ENCODE results near the gene CCNG2. TPM values are rescaled to one million over a fixed set of nuclear protein-coding genes. Genes with fewer than 3 reads are reported as not detected.
"Not testable (repeated sequence)": the region's sequence is repeated elsewhere in the genome, so short reads cannot be mapped to it uniquely, and the experiment has no call there.

The CCNG2 gene
- total RNA-seq, 8 experiments from 2014 or later, result 6.3 to 71.8 (median 40.2) TPM

DNA sequence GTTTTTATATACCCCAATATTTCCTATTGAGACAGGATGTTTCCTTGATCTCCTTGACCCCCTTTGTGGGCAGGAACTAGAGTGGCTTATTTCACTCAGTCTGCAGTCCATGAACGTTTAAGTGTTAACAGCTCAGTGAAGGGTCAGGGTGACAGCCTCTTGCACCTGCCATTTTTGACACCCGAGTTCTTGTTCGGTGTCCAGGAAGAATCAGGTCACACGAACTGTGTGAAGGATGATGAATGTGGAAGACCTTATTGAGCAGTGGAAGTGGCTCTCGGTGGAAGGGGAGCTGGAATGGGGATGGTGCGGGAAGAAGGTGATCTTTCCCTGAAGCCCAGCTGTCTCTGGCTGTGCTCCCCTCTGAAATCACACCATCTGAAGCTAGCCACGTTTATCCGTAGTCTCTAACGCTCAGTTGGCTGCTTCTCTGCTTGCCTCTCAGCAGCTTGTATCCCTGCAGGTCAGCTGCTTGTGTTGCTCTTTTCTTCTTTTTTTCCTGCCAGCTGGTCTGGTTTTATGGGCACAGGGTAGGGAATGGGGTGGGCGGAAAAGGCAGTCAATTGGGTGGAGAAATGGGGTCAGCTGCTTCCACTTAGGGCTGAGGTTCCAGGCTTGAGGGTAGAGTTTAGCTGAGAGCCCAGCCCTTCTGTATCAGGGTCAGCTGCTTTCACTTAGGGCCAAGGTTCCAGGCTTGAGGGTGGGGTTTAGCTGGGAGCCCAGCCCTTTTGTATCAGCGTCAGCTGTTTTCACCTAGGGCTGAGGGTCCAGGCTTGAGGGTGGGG is 29.0 kb upstream of the CCNG2 start:
- H3K4me3 ChIP-seq, result no peak overlapping the region
- ATAC-seq (replicated peaks in 6 of 8), result peak in 5 of 8 experiments; percentile 10 to 55 (median 47)
- in situ Hi-C loops (cut with MboI; ENCODE audit: low pct_unique_long_range_greater_than_20kb in 2 of 9, low sequenced_read_pairs in 9 of 9, unreplicated experiment in 9 of 9), result no loop called here
- no peak overlapping the region for H3K27ac ChIP-seq
- WGBS, 10 experiments, result 16 to 90% (median 61%) methylated on average over 1 to 8 of the region's 11 CpGs; no CpG with 5 or more reads in 2 of the 10 experiments
- no peaks in the 10 kb centered on the region for H3K4me1 ChIP-seq (replicated peaks in 1 of 2)

DNA sequence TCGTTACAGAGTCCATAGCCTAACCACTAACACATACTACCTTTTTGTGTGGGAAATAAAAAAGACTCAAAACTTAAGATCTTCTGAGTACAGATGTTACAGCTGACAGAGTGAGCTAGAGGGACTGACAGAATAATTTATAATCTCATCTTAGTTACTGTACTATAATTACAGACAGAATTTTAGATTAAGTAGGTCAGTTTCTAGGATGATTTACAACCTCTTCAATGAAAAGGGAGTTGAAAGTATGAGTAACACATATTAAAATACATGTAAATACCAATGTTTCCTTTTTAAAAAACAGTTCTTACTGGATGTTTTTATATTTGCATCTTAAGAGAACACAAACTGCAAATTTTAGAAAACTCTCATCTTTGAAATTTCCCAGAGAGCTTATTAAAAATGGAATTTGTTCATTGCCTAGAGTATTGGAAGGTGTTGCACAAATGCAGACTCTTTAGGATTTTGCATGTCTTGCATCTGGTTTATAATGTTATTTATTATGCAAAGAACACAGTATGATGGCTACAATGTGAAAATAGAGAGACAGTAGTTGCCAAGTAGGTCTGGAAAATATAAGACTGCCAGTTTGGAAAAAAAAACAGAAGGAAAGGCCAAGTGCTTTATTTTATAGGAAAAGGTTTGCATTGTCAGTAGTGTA is 24.2 kb upstream of the CCNG2 start:
- ATAC-seq (replicated peaks in 6 of 8), result peak in 3 of 8 experiments; percentile 66 to 85 (median 74)
- H3K27ac ChIP-seq, result no peak overlapping the region
- WGBS, 10 experiments, result 13 to 100% (median 88%) methylated on average over 1 of the region's 1 CpG; no CpG with 5 or more reads in 6 of the 10 experiments
- H3K4me1 ChIP-seq (replicated peaks in 1 of 2), result no peaks in the 10 kb centered on the region
- in situ Hi-C loops (cut with MboI; ENCODE audit: low pct_unique_long_range_greater_than_20kb in 2 of 9, low sequenced_read_pairs in 9 of 9, unreplicated experiment in 9 of 9), result no loop called here
- no peak overlapping the region for H3K4me3 ChIP-seq

DNA sequence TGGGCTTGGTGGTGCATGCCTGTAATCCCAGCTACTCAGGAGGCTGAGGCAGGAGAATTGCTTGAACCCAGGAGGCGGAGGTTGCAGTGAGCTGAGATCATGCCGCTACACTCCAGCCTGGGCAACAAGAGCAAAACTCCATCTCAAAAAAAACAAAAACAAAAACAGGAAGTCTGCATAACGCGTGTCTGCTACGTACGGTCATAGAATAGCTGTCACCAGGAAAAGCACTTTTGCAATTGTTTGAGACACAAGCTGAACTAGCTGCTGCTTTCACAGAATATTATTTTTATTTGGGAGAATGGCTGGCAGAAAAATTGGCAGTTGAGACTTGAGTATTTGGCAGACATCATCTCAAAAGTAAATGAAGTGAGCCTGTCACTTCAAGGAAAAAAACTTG is 19.6 kb upstream of the CCNG2 start:
- H3K4me3 ChIP-seq; in situ Hi-C loops (cut with MboI; ENCODE audit: low pct_unique_long_range_greater_than_20kb in 2 of 9, low sequenced_read_pairs in 9 of 9, unreplicated experiment in 9 of 9); ATAC-seq (replicated peaks in 6 of 8); H3K4me1 ChIP-seq (replicated peaks in 1 of 2); H3K27ac ChIP-seq: not testable (repeated sequence)
- 28 to 100% (median 88%) methylated on average over 2 to 4 of the region's 6 CpGs; no CpG with 5 or more reads in 4 of the 10 experiments for WGBS, 10 experiments

DNA sequence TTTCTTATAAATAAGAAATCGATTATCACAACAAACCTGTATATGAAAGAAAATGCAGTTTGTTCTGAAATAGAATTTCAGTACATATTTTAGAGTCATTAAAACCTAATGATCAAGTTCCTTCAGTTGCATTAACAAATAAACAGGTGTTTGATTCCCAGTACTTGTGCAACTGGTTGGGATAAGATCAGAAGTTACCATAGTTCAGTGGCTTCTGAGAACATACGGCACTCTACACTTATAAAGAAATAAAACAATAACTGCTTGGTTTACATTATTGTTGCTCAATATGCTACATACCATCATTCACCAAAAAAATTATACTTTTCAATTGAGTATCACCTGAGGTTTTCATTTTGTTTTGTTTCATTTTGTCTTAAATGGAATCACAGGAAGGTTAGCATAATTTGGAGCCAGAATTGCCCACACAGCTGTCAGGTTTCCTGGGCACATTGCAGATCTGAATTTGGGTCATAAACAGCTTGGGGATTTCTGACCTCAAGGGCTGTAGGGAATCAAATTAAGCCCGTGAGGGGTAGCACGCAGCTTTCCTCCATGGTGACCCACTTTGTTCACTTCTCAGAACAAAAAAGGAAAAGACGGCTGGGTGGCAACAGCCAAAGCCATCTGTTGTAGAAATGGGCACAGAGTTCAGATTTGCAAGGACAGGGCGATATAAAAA is 14.9 kb upstream of the CCNG2 start:
- 61 to 84% (median 71%) methylated on average over 3 to 6 of the region's 6 CpGs; no CpG with 5 or more reads in 2 of the 10 experiments for WGBS, 10 experiments
- ATAC-seq (replicated peaks in 6 of 8), result peak in 1 of 8 experiments; percentile 6
- H3K27ac ChIP-seq, result no peak overlapping the region
- peaks cover 0 to 7% of the 10 kb centered on the region in 2 donors for H3K4me1 ChIP-seq (replicated peaks in 1 of 2)
- in situ Hi-C loops (cut with MboI; ENCODE audit: low pct_unique_long_range_greater_than_20kb in 2 of 9, low sequenced_read_pairs in 9 of 9, unreplicated experiment in 9 of 9), result no loop called here
- no peak overlapping the region for H3K4me3 ChIP-seq

DNA sequence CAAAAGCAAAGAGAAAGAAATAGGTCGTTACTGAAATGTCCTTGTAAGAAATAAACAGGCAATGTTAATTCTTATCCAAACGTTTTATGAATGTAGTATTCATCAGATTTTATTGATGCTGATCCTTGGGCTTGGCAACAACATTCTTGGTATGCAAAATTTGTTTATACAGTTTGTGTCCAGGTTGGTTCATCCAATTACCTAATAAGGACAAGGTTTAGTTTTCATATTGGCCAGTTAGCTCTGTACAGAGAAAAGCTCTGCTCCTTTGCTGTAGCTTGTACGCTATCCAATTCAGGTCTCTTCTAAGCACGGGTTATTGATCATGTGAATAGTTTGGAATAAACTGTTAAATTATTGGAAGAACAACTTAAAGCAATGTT is 14.4 kb upstream of the CCNG2 start:
- Histone ChIP-seq H3K4me1 (replicated peaks in 1 of 2) (peaks cover 0 to 7% of the 10 kb centered on the region in 2 donors), H3K4me3 (no peak overlapping the region), H3K27ac (no peak overlapping the region)
- in situ Hi-C loops (cut with MboI; ENCODE audit: low pct_unique_long_range_greater_than_20kb in 2 of 9, low sequenced_read_pairs in 9 of 9, unreplicated experiment in 9 of 9), result no loop called here
- WGBS, 10 experiments, result 10 to 100% (median 73%) methylated on average over 1 to 4 of the region's 4 CpGs
- ATAC-seq (replicated peaks in 6 of 8), result peak in 3 of 8 experiments; percentile 10 to 77 (median 51)

DNA sequence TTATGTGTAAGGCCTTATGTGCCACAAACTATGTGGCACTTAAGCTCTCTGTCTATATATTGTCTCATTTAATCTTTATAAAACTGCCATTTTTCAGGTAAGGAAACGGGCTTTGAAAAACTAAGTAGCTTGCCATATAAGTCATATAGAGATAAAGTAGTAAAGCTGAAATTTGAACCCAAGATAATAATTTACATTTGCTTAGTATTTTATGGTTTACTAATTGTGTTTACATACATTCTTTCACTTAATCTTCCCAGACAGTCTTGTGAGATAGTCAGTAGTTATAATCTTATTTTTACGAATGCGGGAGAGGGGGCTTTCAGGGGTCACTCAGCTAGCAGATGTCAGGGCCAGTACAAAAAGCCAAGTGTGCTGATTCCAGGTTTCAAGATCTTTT is 13.9 kb upstream of the CCNG2 start:
- Histone ChIP-seq H3K27ac (no peak overlapping the region), H3K4me1 (replicated peaks in 1 of 2) (peaks cover 0 to 7% of the 10 kb centered on the region in 2 donors), H3K4me3 (no peak overlapping the region)
- ATAC-seq (replicated peaks in 6 of 8), result no peak
- in situ Hi-C loops (cut with MboI; ENCODE audit: low pct_unique_long_range_greater_than_20kb in 2 of 9, low sequenced_read_pairs in 9 of 9, unreplicated experiment in 9 of 9), result no loop called here
- WGBS, 10 experiments, result 38 to 100% (median 87%) methylated on average over 1 to 3 of the region's 3 CpGs; no CpG with 5 or more reads in 2 of the 10 experiments

DNA sequence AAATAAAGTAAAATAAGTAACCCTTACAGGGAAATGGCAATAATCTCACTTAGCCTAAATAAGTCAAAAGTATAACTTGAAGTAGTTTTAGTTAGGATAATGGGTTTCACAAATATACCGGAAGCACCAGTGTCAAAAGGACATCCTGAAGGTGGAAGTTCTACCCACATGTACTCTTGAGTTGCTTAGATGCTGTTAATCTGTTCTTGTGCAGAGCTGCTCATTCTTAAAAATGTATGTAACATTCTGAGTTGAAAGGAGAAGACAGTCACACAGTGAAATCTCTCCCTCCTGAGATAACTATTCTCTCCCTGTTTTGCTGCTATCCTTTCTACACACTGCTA is 11.2 kb upstream of the CCNG2 start:
- in situ Hi-C loops (cut with MboI; ENCODE audit: low pct_unique_long_range_greater_than_20kb in 2 of 9, low sequenced_read_pairs in 9 of 9, unreplicated experiment in 9 of 9), result no loop called here

DNA sequence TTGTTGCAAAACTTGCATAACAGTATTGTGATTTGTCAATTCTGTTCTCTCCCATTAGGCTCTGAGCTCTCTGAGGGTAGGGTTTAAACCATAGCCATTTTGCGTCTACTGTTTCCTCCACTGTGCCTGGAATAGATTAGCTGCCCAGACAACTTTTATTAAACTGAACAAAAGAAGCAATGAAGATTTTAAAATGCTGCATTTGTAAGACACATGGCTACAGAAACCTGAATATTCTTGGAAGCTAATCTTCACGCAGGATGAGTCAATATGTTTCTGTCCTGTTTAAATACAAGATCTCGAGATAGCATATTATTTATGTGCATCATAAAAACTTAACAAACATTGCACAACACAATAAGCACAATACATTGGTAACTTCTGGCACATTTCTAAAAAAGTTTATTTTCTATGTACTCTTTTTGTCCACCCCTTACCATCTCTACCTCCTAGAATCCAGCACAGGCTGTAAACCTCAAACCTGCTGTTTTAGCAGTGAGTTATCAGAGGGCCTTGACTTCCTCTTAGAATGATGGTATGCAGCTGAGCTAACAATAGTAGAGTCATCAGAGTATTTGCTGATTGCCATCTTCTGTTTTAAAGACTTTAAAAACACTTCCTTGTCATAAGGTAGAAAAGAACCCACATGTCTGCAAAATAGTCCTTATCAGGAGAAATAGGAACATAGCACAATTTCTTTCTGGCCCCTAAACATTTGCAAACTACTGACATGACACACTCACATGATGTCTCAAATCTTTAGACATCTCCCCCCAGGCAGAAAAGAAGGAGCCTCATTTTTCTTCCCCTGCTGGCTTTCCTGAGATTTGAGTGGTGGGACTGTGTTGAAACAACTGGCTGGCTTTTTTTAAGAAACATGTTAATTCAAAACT is 10.6 kb upstream of the CCNG2 start:
- Histone ChIP-seq H3K4me1 (replicated peaks in 1 of 2) (peaks cover 0 to 7% of the 10 kb centered on the region in 2 donors), H3K27ac (no peak overlapping the region), H3K4me3 (no peak overlapping the region)
- in situ Hi-C loops (cut with MboI; ENCODE audit: low pct_unique_long_range_greater_than_20kb in 2 of 9, low sequenced_read_pairs in 9 of 9, unreplicated experiment in 9 of 9), result no loop called here
- WGBS, 10 experiments, result 0 to 85% (median 43%) methylated on average over 2 to 3 of the region's 3 CpGs; no CpG with 5 or more reads in 2 of the 10 experiments
- peak in 7 of 8 experiments; percentile 35 to 83 (median 53) for ATAC-seq (replicated peaks in 6 of 8)

More for the DNA sequence above, 11.2 kb upstream of the CCNG2 start:
- no peak for ATAC-seq (replicated peaks in 6 of 8)
- peaks cover 0 to 7% of the 10 kb centered on the region in 2 donors for H3K4me1 ChIP-seq (replicated peaks in 1 of 2)
- WGBS, 10 experiments, result 27 to 100% (median 78%) methylated on average over 1 of the region's 1 CpG; no CpG with 5 or more reads in 3 of the 10 experiments
- H3K4me3 ChIP-seq, result no peak overlapping the region
- no peak overlapping the region for H3K27ac ChIP-seq

DNA sequence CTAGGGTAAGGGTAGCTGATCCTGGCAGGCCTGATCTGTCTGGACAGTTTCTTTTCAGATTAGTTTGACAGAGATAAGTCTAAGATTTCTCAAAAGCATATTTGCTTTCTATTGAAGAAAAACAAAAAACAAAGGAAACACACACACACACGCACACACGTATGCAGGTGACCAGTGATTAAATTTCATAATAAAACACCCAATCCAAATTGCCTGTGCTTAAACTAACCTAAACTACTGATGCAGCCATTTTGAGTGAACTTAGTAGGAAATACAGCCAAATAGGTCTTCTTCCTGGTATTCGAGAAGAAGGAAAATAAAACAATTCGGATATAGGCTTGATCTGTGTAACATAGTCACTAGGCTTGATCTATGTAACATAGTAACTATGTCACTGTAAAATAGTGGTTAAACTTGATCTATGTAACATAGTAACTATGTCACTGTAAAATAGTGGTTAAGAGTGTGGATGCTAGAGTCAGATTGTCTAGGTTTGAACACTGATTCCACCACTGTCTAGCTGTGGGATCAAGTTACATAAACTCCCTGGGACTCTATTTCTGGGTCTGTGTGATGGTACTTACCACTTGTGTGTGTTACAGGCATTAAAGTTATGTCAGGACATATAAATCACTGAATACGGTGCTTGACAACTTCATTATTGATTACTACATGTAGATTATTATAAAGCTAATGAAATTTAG is 9.8 kb upstream of the CCNG2 start:
- in situ Hi-C loops (cut with MboI; ENCODE audit: low pct_unique_long_range_greater_than_20kb in 2 of 9, low sequenced_read_pairs in 9 of 9, unreplicated experiment in 9 of 9), result no loop called here
- 72 to 100% (median 91%) methylated on average over 1 to 5 of the region's 5 CpGs; no CpG with 5 or more reads in 1 of the 10 experiments for WGBS, 10 experiments
- peaks cover 0 to 7% of the 10 kb centered on the region in 2 donors for H3K4me1 ChIP-seq (replicated peaks in 1 of 2)
- no peak overlapping the region for H3K27ac ChIP-seq
- ATAC-seq (replicated peaks in 6 of 8), result no peak
- H3K4me3 ChIP-seq, result no peak overlapping the region

DNA sequence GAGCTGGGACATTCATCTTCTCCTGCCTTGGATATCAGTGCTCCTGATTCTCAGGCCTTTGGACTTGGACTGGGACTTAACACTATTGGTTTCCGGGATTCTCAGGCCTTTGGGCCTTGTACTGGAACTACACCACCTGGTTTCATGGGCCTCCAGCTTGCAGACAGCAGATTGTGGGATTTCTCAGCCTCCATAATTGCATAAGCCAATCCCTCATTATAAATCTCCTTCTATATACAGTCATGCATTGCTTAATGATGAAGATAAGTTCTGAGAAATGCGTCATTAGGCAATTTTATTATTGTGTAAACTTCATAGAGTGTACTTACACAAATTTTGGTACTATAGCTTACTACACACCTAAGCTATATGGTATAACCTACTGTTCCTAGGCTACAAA is 8.9 kb upstream of the CCNG2 start:
- in situ Hi-C loops (cut with MboI; ENCODE audit: low pct_unique_long_range_greater_than_20kb in 2 of 9, low sequenced_read_pairs in 9 of 9, unreplicated experiment in 9 of 9), result no loop called here
- H3K4me1 ChIP-seq (replicated peaks in 1 of 2), result peaks cover 0 to 7% of the 10 kb centered on the region in 2 donors
- H3K4me3 ChIP-seq, result no peak overlapping the region
- WGBS, 10 experiments, result 58 to 100% (median 89%) methylated on average over 1 to 2 of the region's 2 CpGs; no CpG with 5 or more reads in 1 of the 10 experiments
- ATAC-seq (replicated peaks in 6 of 8), result no peak
- no peak overlapping the region for H3K27ac ChIP-seq

DNA sequence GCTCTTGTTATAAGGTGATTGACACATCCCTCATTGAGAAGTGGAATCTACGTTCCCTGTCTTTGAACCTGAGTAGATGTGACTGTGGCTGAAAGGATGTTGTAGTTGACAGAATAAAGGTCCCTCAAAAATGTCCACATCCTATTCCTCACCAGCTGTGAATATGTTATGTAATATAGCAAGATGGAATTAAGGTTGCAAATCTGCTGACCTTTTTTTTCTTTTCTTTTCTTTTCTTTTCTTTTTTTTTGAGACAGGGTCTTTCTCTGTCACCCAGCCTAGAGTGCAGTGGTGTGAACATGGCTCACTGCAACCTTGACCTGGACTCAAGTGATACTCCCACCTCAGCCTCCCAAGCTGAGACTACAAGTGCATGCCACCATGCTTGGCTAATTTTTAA is 7.2 kb upstream of the CCNG2 start:
- in situ Hi-C loops (cut with MboI; ENCODE audit: low pct_unique_long_range_greater_than_20kb in 2 of 9, low sequenced_read_pairs in 9 of 9, unreplicated experiment in 9 of 9), result no loop called here
- H3K4me3 ChIP-seq, result no peak overlapping the region
- WGBS, 10 experiments, result 80 to 100% (median 80%) methylated on average over 1 of the region's 1 CpG; no CpG with 5 or more reads in 5 of the 10 experiments
- ATAC-seq (replicated peaks in 6 of 8), result no peak
- H3K4me1 ChIP-seq (replicated peaks in 1 of 2), result peaks cover 0 to 7% of the 10 kb centered on the region in 2 donors
- no peak overlapping the region for H3K27ac ChIP-seq

DNA sequence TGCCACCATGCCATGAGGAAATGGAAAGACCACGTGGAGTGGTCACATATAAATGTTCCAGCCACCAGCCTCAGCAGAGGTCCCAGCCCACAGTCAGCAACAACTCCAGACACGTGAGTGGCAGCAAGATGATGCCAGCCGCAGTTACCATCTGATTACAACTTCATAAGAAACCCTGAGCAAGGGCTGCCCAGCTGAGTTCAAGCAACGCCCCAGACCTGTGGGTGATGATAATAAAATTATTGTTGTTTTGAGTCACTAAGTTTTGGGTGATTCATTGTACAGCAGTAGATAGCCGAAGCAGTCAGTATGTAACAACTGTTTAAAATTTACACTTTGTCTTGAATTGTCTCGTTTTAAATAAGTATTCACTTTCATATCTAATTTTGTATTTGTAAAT is 5.8 kb upstream of the CCNG2 start:
- no peak overlapping the region for H3K27ac ChIP-seq
- no peak overlapping the region for H3K4me3 ChIP-seq
- H3K4me1 ChIP-seq (replicated peaks in 1 of 2), result peaks cover 6 to 9% of the 10 kb centered on the region in 2 donors
- in situ Hi-C loops (cut with MboI; ENCODE audit: low pct_unique_long_range_greater_than_20kb in 2 of 9, low sequenced_read_pairs in 9 of 9, unreplicated experiment in 9 of 9), result no loop called here
- ATAC-seq (replicated peaks in 6 of 8), result no peak
- WGBS, 10 experiments, result 30 to 93% (median 86%) methylated on average over 1 to 6 of the region's 6 CpGs
